K562 (cell line): Measurements from ENCODE around the gene GNB2. TPM values are rescaled to one million over a fixed set of nuclear protein-coding genes. Genes with fewer than 3 reads are reported as not detected.

Experiments
- ASH1L ChIP-seq: fragments of 450-650 bp; IDR thresholded peaks from 2 replicates; pipeline ENCODE4 v1.6.1; 2018; ENCODE audit warnings: borderline replicate concordance, mild to moderate bottlenecking, low read depth; ENCODE audit not compliant: partially characterized antibody
- ATF6 ChIP-seq: sonication (generic); formaldehyde crosslinking; IDR thresholded peaks from 2 replicates; pipeline ENCODE4 v1.4.0; 2020; ENCODE audit warnings: mild to moderate bottlenecking, missing genetic modification reagents
- CBX8 ChIP-seq: fragments of 200-600 bp; sonication (generic); IDR thresholded peaks from 2 replicates; pipeline ENCODE4 v1.6.1; 2012; ENCODE audit warnings: borderline replicate concordance, mixed run types, low read depth, mild to moderate bottlenecking, moderate library complexity, mixed read lengths, low read length, control low read depth, inconsistent platforms; ENCODE audit not compliant: poor library complexity, severe bottlenecking; ENCODE audit errors: extremely low read depth
- DDX20 ChIP-seq: fragments of 450-650 bp; IDR thresholded peaks from 2 replicates; pipeline ENCODE4 v1.6.1; 2016; ENCODE audit warnings: missing genetic modification characterization, low read depth, mild to moderate bottlenecking, missing compliant biosample characterization, moderate library complexity
- HMGN3 ChIP-seq: IDR thresholded peaks from 2 replicates; pipeline ENCODE4 v1.6.1; 2011; ENCODE audit warnings: borderline replicate concordance, low read depth, mild to moderate bottlenecking, mixed read lengths, low read length; ENCODE audit not compliant: insufficient read length; ENCODE audit errors: extremely low read depth
- MAX ChIP-seq: sonication (generic); formaldehyde crosslinking; IDR thresholded peaks from 2 replicates; pipeline ENCODE4 v1.9.0; 2022; ENCODE audit warnings: mild to moderate bottlenecking, missing genetic modification reagents
- MTF1 ChIP-seq: fragments of 250-450 bp; sonication (Bioruptor Pico); IDR thresholded peaks from 2 replicates; pipeline ENCODE4 v1.9.0; 2021; ENCODE audit warnings: moderate library complexity, mild to moderate bottlenecking, inconsistent platforms, borderline replicate concordance
- SAP30 ChIP-seq: fragments of 200-600 bp; sonication (generic); IDR thresholded peaks from 2 replicates; pipeline ENCODE4 v1.6.1; 2012; ENCODE audit warnings: borderline replicate concordance, low read depth, mild to moderate bottlenecking, moderate library complexity, low read length, control low read depth, inconsistent platforms; ENCODE audit not compliant: insufficient read depth, poor library complexity, severe bottlenecking
- TRIM24 ChIP-seq, 2 experiments: fragments of 450-650 bp; IDR thresholded peaks; 2 replicates each; pipeline ENCODE4 v1.6.1; 2016
- ZEB2 ChIP-seq: fragments of 450-650 bp; IDR thresholded peaks from 2 replicates; pipeline ENCODE4 v1.6.1; 2016
- ZNF347 ChIP-seq: fragments of 450-650 bp; formaldehyde crosslinking; IDR thresholded peaks from 2 replicates; pipeline ENCODE4 v1.4.0; 2020; ENCODE audit warnings: low read depth, mild to moderate bottlenecking, moderate library complexity
- ZNF586 ChIP-seq: fragments of 450-650 bp; formaldehyde crosslinking; conservative IDR thresholded peaks from 2 replicates; pipeline ENCODE4 v1.4.0; 2020; ENCODE audit warnings: mild to moderate bottlenecking, moderate library complexity
- ZNF639 ChIP-seq, 2 experiments: fragments of 200-800 bp in 1 of 2; sonication (Bioruptor generic) in 1 of 2; sonication (generic) in 1 of 2; formaldehyde crosslinking in 1 of 2; IDR thresholded peaks in 1 of 2; conservative IDR thresholded peaks in 1 of 2; 2 replicates each; pipeline versions ENCODE4 v1.5.0 to v1.6.1; 2016 to 2020; ENCODE audit warnings: missing compliant biosample characterization in 1 of 2, missing genetic modification characterization in 1 of 2, missing genetic modification reagents in 1 of 2
- ZSCAN32 ChIP-seq: fragments of 450-650 bp; formaldehyde crosslinking; IDR thresholded peaks from 2 replicates; pipeline ENCODE4 v1.4.0; 2020; ENCODE audit warnings: mild to moderate bottlenecking, moderate library complexity
- polyA plus RNA-seq, 8 experiments: library from polyadenylated mRNA; depleted of rRNA in 4 of 8; stranded (reverse) in 5 of 8; unstranded in 3 of 8; fragments of >200 nt; fragmentation: Nextera tagmentation in 2 of 8; fragmentation: Illumina TruSeq in 1 of 8; extraction: Ambion mirVana in 2 of 8; extraction: Trizol in 1 of 8; gene quantifications; 2 replicates each; pipeline versions ENCODE4 v1.2.1 to v1.2.3, GENCODE V29; 2011 to 2014; ENCODE audit warnings: inconsistent platforms in 1 of 8, missing spikeins in 1 of 8
- total RNA-seq, 7 experiments: library from RNA; depleted of rRNA in 6 of 7; stranded (reverse); fragments of >200 nt in 6 of 7; fragmentation: Illumina TruSeq in 2 of 7; extraction: Trizol in 2 of 7; gene quantifications; 2 replicates each; pipeline versions ENCODE4 v1.2.1 to v1.2.3, GENCODE V29; 2011 to 2021; ENCODE audit warnings: low replicate concordance in 1 of 7
- TF ChIP-seq, protein P1 (sequence below), 3 experiments: IDR thresholded peaks in 2 of 3; conservative IDR thresholded peaks in 1 of 3; 2 replicates each; pipeline ENCODE4 v1.5.1; 2011 to 2012; ENCODE audit warnings: low read length in 3 of 3, mild to moderate bottlenecking in 3 of 3, control low read depth in 2 of 3, improper control_type of control experiment in 1 of 3, inconsistent platforms in 1 of 3, low read depth in 1 of 3, mixed read lengths in 1 of 3, moderate library complexity in 1 of 3; ENCODE audit not compliant: insufficient read depth in 2 of 3
- TF ChIP-seq, protein P2 (sequence below): IDR thresholded peaks from 3 replicates; pipeline ENCODE4 v1.6.1; 2011; ENCODE audit warnings: borderline replicate concordance, mild to moderate bottlenecking, moderate library complexity; ENCODE audit not compliant: insufficient read length; ENCODE audit errors: extremely low read depth

GNB2 gene
- total and polyA plus RNA-seq, 9 of the 15 experiments (the other 6 are each of a cell fraction or from before 2014, with no cell fraction given) = 0.65 to 320 (median 104) TPM

DNA sequence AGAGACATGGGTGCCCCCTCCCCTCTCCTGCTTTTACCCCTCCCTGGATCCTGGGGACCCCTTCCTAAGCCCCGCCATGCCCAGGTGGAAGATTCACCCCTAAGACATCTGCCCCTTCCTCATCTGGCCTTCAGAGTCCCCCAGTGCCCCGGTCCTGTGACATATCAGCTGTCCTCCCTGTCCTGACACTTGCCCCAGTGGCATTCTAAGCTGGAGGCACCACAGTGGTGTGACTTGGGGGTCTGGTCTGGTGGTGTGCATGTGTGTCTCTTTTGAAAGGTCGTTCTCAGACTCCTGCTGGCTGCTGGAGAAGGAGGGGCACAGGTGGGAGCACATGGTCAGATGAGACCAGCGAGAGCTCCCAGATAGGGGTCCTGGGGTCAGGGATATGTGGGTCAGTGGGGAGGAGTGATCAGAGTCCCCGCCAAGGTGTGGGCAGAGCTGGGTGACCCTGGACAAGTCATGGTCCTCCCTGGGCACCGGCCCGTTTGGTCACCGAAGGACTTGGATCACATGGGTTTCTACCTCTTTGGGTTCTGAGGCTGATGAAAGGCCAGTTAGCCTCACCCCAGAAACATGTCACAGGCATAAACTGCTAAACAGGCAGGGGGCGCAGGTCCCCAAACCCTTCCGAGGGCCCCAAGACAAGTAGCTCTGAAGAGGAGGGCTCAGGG, 31.5 kb upstream of the GNB2 start (continued):
- TF ChIP-seq TRIM24 (IDR thresholded peaks at IDR 0.05) (no peak), ZSCAN32 (no peak), ZNF639 (CRISPR knock-in tag; conservative IDR thresholded peaks at IDR 0.05 in 1 of 2, IDR thresholded peaks at IDR 0.05 in 1 of 2) (0 out of 4 replicates have a peak, but pooled peaks of 1 of the 2 experiments have one; percentile 9), ZNF586 (CRISPR knock-in tag) (no peak), HMGN3 (no peak), DDX20 (tag) (no peak), MTF1 (no peak), ZNF347 (no peak), CBX8 (no peak), SAP30 (peak; percentile 38), MAX (CRISPR knock-in tag) (peak; percentile 51), ZEB2 (no peak), ASH1L (no peak), ATF6 (CRISPR knock-in tag) (no peak)
- TF ChIP-seq, protein P1, sequence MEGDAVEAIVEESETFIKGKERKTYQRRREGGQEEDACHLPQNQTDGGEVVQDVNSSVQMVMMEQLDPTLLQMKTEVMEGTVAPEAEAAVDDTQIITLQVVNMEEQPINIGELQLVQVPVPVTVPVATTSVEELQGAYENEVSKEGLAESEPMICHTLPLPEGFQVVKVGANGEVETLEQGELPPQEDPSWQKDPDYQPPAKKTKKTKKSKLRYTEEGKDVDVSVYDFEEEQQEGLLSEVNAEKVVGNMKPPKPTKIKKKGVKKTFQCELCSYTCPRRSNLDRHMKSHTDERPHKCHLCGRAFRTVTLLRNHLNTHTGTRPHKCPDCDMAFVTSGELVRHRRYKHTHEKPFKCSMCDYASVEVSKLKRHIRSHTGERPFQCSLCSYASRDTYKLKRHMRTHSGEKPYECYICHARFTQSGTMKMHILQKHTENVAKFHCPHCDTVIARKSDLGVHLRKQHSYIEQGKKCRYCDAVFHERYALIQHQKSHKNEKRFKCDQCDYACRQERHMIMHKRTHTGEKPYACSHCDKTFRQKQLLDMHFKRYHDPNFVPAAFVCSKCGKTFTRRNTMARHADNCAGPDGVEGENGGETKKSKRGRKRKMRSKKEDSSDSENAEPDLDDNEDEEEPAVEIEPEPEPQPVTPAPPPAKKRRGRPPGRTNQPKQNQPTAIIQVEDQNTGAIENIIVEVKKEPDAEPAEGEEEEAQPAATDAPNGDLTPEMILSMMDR (IDR thresholded peaks at IDR 0.05 in 2 of 3, conservative IDR thresholded peaks at IDR 0.05 in 1 of 3; ENCODE audit: insufficient read depth in 2 of 3, low read depth in 1 of 3, low read length in 3 of 3) = peak; percentile 30 to 44 (median 36); a peak in 5 of 6 replicates
- TF ChIP-seq, protein P2, sequence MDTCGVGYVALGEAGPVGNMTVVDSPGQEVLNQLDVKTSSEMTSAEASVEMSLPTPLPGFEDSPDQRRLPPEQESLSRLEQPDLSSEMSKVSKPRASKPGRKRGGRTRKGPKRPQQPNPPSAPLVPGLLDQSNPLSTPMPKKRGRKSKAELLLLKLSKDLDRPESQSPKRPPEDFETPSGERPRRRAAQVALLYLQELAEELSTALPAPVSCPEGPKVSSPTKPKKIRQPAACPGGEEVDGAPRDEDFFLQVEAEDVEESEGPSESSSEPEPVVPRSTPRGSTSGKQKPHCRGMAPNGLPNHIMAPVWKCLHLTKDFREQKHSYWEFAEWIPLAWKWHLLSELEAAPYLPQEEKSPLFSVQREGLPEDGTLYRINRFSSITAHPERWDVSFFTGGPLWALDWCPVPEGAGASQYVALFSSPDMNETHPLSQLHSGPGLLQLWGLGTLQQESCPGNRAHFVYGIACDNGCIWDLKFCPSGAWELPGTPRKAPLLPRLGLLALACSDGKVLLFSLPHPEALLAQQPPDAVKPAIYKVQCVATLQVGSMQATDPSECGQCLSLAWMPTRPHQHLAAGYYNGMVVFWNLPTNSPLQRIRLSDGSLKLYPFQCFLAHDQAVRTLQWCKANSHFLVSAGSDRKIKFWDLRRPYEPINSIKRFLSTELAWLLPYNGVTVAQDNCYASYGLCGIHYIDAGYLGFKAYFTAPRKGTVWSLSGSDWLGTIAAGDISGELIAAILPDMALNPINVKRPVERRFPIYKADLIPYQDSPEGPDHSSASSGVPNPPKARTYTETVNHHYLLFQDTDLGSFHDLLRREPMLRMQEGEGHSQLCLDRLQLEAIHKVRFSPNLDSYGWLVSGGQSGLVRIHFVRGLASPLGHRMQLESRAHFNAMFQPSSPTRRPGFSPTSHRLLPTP = no peak
